Caco-2 (cell line): ENCODE measurements around the gene PTX3. TPM values are rescaled to one million over a fixed set of nuclear protein-coding genes. Genes with fewer than 3 reads are reported as not detected.

Source experiments
- BruUV-seq: library from RNA; stranded (reverse); fragments of 400-500 nt; replicated peaks from 2 replicates; lab custom pipeline; 2021; lab: Mats Ljungman, UMichigan
- CTCF ChIA-PET: fragments of 300-600 bp; sonication (Branson Sonifier 250); formaldehyde crosslinking; loops from one replicate; lab custom pipeline; 2022; ENCODE audit warnings: antibody characterized with exemption; lab: Charles Lee
- POLR2A ChIA-PET: fragments of 300-600 bp; sonication (Branson Sonifier 250); formaldehyde crosslinking; loops from one replicate; lab custom pipeline; 2022; ENCODE audit warnings: antibody characterized with exemption; lab: Charles Lee
- DNase-seq, 2 experiments: peaks; one replicate each; pipeline versions ENCODE4 v3.0.0 to v3.0.0-alpha.2; 2020 to 2022
- H3K27me3 ChIP-seq: replicated peaks from 2 replicates; pipeline ENCODE4 v1.6.0; 2011; ENCODE audit warnings: low read length; ENCODE audit not compliant: control insufficient read depth, insufficient read depth
- H3K36me3 ChIP-seq: 2 replicates; pipeline ENCODE4 v1.5.1; 2011; ENCODE audit warnings: low read length; ENCODE audit not compliant: control insufficient read depth, insufficient read depth
- H3K4me1 ChIP-seq: fragments of 250-450 bp; sonication (Bioruptor Pico); 2 replicates; pipeline ENCODE4 v1.5.1; 2020; ENCODE audit warnings: mild to moderate bottlenecking
- H3K4me3 ChIP-seq: 2 replicates; pipeline ENCODE4 v1.5.1; 2011; ENCODE audit warnings: low read depth, mild to moderate bottlenecking, control low read depth, low read length
- H3K9me3 ChIP-seq: fragments of 250-450 bp; sonication (Bioruptor Pico); 2 replicates; pipeline ENCODE4 v1.5.1; 2020; ENCODE audit warnings: mild to moderate bottlenecking, moderate library complexity
- H3K27ac Mint-ChIP-seq: one replicate; pipeline ENCODE4 v1.8.0; 2022; ENCODE audit warnings: mixed read lengths; ENCODE audit not compliant: unreplicated experiment
- H3K27me3 Mint-ChIP-seq: one replicate; pipeline ENCODE4 v1.8.0; 2022; ENCODE audit warnings: mixed read lengths; ENCODE audit not compliant: insufficient read depth, unreplicated experiment
- H3K36me3 Mint-ChIP-seq: one replicate; pipeline ENCODE4 v1.8.0; 2022; ENCODE audit warnings: mild to moderate bottlenecking, mixed read lengths; ENCODE audit not compliant: insufficient read depth, unreplicated experiment
- H3K4me1 Mint-ChIP-seq: one replicate; pipeline ENCODE4 v1.8.0; 2022; ENCODE audit warnings: low read depth, mixed read lengths; ENCODE audit not compliant: unreplicated experiment
- H3K4me3 Mint-ChIP-seq: one replicate; pipeline ENCODE4 v1.8.0; 2022; ENCODE audit warnings: mild to moderate bottlenecking, moderate library complexity, mixed read lengths; ENCODE audit not compliant: unreplicated experiment
- H3K9me3 Mint-ChIP-seq: one replicate; pipeline ENCODE4 v1.8.0; 2022; ENCODE audit warnings: mixed read lengths; ENCODE audit not compliant: unreplicated experiment
- CTCF ChIP-seq, 2 experiments: fragments of 200-600 bp in 1 of 2; IDR thresholded peaks; 1 replicate in 1 of 2; 2 replicates in 1 of 2; pipeline versions ENCODE4 v1.5.1 to v1.8.0; 2011 to 2022; ENCODE audit warnings: antibody characterized with exemption in 1 of 2, control low read depth in 1 of 2, inconsistent platforms in 1 of 2, low read depth in 1 of 2, low read length in 1 of 2, mild to moderate bottlenecking in 1 of 2, moderate library complexity in 1 of 2; ENCODE audit not compliant: insufficient read depth in 1 of 2, severe bottlenecking in 1 of 2, unreplicated experiment in 1 of 2
- intact Hi-C: fragments of 100-400 bp; cut with micrococcal nuclease; formaldehyde crosslinking; loops from one replicate; pipeline ENCODE4 v1.10.0; 2022; ENCODE audit not compliant: unreplicated experiment
- total RNA-seq: library from RNA; stranded (reverse); gene quantifications from 2 replicates; pipeline ENCODE4 v1.2.3, GENCODE V29; 2022

PTX3 gene
- total RNA-seq, 1 experiment from 2014 or later = not detected

GRCh38 chr3:157442729-157443128 is 6.1 kb downstream of the PTX3 start:
- no peaks in the 10 kb centered on the region for H3K4me1 Mint-ChIP-seq
- ChIA-PET POLR2A (no interaction called here), CTCF (no interaction called here)
- H3K4me3 Mint-ChIP-seq = no peak overlapping the region
- intact Hi-C loops = loop anchor here (10.0 kb wide), 3 partner anchors 88 to 238 kb away; no protein-coding TSS in a partner anchor
- no peaks in the 10 kb centered on the region for H3K27me3 Mint-ChIP-seq
- no peaks in the 10 kb centered on the region for H3K9me3 ChIP-seq
- H3K4me1 ChIP-seq = 0 out of 2 replicates have a peak, but pooled peaks cover 7% of the 10 kb centered on the region
- no peak for DNase-seq
- no peak overlapping the region for H3K4me3 ChIP-seq
- no peaks in the 10 kb centered on the region for H3K36me3 Mint-ChIP-seq
- no peaks in the 10 kb centered on the region for H3K36me3 ChIP-seq
- BruUV-seq = no TSS peak
- H3K27ac Mint-ChIP-seq = no peak overlapping the region
- no peak for TF ChIP-seq CTCF (IDR thresholded peaks at IDR 0.05; ENCODE audit: insufficient read depth in 1 of 2, low read depth in 1 of 2, low read length in 1 of 2, severe bottlenecking in 1 of 2, unreplicated experiment in 1 of 2)
- no peaks in the 10 kb centered on the region for H3K9me3 Mint-ChIP-seq
- no peaks in the 10 kb centered on the region for H3K27me3 ChIP-seq

- Mint-ChIP-seq H3K36me3 (no peaks in the 10 kb centered on the region), H3K9me3 (no peaks in the 10 kb centered on the region), H3K27ac (no peak overlapping the region), H3K4me3 (no peak overlapping the region), H3K4me1 (no peaks in the 10 kb centered on the region), H3K27me3 (no peaks in the 10 kb centered on the region)
- POLR2A ChIA-PET = no interaction called here
- no TSS peak for BruUV-seq
- no peak for DNase-seq
- H3K27me3 ChIP-seq = no peaks in the 10 kb centered on the region
- H3K36me3 ChIP-seq = no peaks in the 10 kb centered on the region
- intact Hi-C loops = loop anchor here (10.0 kb wide), 3 partner anchors 89 to 239 kb away; no protein-coding TSS in a partner anchor
- H3K4me1 ChIP-seq = 0 out of 2 replicates have a peak, but pooled peaks cover 7% of the 10 kb centered on the region
- no peak for TF ChIP-seq CTCF (IDR thresholded peaks at IDR 0.05; ENCODE audit: insufficient read depth in 1 of 2, low read depth in 1 of 2, low read length in 1 of 2, severe bottlenecking in 1 of 2, unreplicated experiment in 1 of 2)
- CTCF ChIA-PET = no interaction called here
- H3K4me3 ChIP-seq = no peak overlapping the region
- no peaks in the 10 kb centered on the region for H3K9me3 ChIP-seq
Measured at GRCh38 chr3:157443905-157444796, 7.5 kb downstream of the PTX3 start.

GRCh38 chr3:157444797-157445184 is 8.1 kb downstream of the PTX3 start:
- H3K4me3 ChIP-seq = no peak overlapping the region
- no peaks in the 10 kb centered on the region for H3K4me1 Mint-ChIP-seq
- BruUV-seq = no TSS peak
- POLR2A ChIA-PET = no interaction called here
- DNase-seq = no peak
- H3K4me3 Mint-ChIP-seq = no peak overlapping the region
- no peaks in the 10 kb centered on the region for H3K9me3 ChIP-seq
- H3K36me3 Mint-ChIP-seq = no peaks in the 10 kb centered on the region
- 0 out of 2 replicates have a peak, but pooled peaks cover 7% of the 10 kb centered on the region for H3K4me1 ChIP-seq
- H3K27ac Mint-ChIP-seq = no peak overlapping the region
- H3K27me3 Mint-ChIP-seq = no peaks in the 10 kb centered on the region
- intact Hi-C loops = loop anchor here (10.0 kb wide), 3 partner anchors 90 to 240 kb away; no protein-coding TSS in a partner anchor
- no peaks in the 10 kb centered on the region for H3K36me3 ChIP-seq
- TF ChIP-seq CTCF (IDR thresholded peaks at IDR 0.05; ENCODE audit: insufficient read depth in 1 of 2, low read depth in 1 of 2, low read length in 1 of 2, severe bottlenecking in 1 of 2, unreplicated experiment in 1 of 2) = no peak
- H3K9me3 Mint-ChIP-seq = no peaks in the 10 kb centered on the region
- no peaks in the 10 kb centered on the region for H3K27me3 ChIP-seq
- CTCF ChIA-PET = no interaction called here
